ENCODE measurements around the gene DICER1.

DICER1 gene

DNA sequence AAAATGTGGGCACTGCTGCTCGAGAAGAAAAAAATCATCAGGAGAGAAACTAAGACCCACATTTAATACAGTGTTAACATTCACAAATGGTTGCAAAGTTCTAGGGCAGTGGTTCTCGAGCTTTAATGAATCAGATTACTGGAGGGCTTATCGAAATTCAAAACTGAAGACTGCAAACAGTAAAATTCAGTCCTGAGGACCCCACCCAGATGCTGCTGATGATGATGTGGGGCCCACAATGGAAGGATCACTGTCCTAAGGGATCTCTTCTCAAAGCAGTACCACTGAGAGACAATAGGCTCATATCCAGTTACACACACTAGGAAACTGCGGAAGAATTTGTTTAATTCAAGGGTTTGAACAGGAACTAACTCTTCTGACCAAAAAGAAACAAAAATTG is 31.4 kb downstream of the DICER1 start:
- DNase-seq (ENCODE audit: low read depth in 1 of 2, low spot score in 1 of 2), result no peak

- DNase-seq (ENCODE audit: low read depth in 1 of 2, low spot score in 1 of 2), result no peak
Observed at GRCh38 chr14:95125221-95125620, 32.1 kb downstream of the DICER1 start.

- no peak for DNase-seq (ENCODE audit: low read depth in 1 of 2, low spot score in 1 of 2)
Observed at GRCh38 chr14:95123891-95124579, 33.3 kb downstream of the DICER1 start.

GRCh38 chr14:95122621-95122945 is 34.7 kb downstream of the DICER1 start:
- no peak for DNase-seq (ENCODE audit: low read depth in 1 of 2, low spot score in 1 of 2)

DNA sequence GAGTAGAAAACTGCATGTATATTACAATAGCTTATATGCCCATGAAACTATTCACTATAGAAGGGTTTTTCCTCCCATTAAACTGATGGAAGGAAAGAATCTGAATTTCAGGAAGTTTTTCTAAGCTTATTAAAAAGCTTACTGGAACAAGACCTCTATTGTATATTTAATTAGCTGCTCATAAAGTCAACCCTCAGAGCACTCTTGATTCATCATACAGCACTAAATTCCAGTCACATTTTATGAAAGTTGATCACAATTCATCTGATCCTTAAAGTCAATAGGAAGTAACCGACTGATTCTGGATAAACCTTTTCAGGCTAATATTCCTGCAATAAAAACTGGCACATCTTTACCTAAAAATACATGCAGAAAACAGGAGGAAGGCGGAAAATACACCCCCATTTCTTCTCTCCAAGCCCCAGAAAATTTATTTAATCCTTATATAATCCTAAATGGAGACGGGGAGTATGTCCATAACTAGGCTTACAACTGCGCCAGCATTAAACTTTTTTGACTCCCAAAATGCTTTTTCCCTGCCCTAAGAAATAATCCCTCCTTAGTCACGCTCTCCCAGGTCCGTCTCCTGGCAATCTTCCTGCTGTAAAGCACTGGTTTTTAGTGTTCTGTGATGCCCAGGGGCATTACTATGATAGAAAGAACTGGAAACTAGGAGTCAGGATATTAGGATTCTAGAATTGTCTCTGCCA is 35.3 kb downstream of the DICER1 start:
- no peak for DNase-seq (ENCODE audit: low read depth in 1 of 2, low spot score in 1 of 2)

DNA sequence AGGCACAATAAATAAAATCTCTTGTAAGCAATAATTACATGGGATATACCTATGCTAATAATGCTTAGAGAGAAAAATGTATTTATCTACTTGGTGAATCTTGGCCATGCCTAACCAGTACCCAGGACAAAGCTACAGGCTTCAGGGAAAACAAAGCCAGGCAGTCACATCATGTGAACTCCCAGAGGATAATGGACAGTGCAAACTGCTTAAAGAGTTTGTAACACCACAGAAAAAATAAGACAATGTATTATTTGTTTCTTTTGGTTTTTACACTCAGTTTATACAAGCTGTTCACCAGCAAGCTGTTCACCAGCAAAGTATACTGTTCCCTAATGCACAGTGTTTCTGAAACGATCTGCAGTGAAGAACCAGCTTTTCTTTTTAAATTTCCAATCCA is 38.0 kb downstream of the DICER1 start:
- DNase-seq (ENCODE audit: low read depth in 1 of 2, low spot score in 1 of 2), result no peak

- no peak for DNase-seq (ENCODE audit: low read depth in 1 of 2, low spot score in 1 of 2)
Observed at GRCh38 chr14:95117937-95118721, 39.2 kb downstream of the DICER1 start.

GRCh38 chr14:95113476-95113875 is 43.9 kb downstream of the DICER1 start:
- no peak for DNase-seq (ENCODE audit: low read depth in 1 of 2, low spot score in 1 of 2)

- DNase-seq (ENCODE audit: low read depth in 1 of 2, low spot score in 1 of 2), result no peak
Observed at GRCh38 chr14:95111507-95112164, 45.7 kb downstream of the DICER1 start.

DNA sequence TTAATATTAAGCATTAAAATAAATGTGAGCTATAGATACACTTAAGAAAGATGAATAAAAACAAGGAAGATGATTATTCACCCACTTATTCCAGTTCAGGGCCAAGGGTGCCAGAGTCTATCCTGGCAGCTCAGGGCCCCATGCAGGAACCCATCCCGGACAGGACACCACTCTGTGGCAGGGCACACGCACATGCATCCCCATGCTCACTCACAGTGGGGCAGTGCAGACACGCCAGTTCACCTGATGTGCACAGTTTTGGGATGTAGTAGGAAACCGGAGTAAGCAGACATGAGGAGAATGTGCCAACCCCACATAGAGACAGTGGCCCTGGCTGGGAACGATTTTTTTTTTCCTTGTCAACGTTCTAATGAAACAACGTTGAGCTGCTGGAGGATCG is 47.2 kb downstream of the DICER1 start:
- no peak for DNase-seq (ENCODE audit: low read depth in 1 of 2, low spot score in 1 of 2)

DNA sequence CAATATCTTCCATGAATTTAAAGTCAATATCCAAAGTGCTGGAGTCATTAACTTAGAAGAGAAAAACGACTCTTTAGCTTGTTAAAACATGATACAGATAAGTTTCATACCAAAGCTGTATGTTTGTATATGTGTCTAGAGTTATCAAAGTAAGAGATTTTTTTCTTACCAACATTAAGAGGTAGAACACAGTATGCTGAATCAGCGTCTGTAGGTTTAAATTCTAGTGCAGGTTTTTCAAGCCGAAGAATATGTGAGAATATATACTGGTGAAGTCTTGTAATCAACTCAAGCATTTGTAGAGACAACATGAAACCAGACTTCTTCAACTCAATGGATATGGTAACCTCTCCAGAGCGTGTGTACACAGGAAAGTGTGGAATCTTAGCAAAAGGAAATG is 49.6 kb downstream of the DICER1 start:
- DNase-seq (ENCODE audit: low read depth in 1 of 2, low spot score in 1 of 2), result no peak

DNA sequence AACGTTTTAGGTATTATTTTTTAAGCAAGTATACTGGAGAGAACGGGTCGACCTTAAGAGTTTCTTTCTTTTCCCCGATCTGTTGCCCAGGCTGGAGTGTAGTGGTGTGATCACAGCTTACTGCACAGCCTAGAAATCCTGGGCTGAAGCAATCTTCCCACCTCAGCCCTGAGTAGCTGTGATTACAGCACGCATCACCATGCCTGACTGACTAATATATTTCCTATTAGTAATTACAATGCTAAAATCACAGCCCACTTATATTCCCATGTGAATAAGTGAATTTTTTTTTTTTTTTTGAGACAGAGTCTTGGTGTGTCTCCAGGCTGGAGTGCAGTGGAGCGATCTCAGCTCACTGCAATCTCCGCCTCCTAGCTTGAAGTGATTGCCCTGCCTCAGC is 50.4 kb downstream of the DICER1 start:
- no peak for DNase-seq (ENCODE audit: low read depth in 1 of 2, low spot score in 1 of 2)

DNA sequence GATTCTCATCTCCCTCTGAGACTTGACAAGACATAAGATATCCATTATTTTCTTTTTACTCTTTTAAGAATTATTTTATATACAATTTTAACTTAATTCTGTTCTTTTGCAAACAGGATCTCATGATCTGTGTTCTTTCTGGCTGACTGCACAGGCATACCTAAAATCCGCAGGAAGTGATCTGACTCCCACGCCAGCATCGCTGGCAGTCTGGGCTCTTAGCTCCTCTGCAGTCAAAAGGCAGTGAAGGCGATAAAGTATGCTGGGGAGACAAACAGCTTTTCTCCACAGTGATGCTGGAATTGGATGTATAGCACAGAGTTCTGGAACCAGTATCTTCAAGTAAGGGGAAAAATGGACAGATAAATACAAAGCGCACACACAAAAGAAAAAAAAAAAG is 52.4 kb downstream of the DICER1 start:
- no peak for DNase-seq (ENCODE audit: low read depth in 1 of 2, low spot score in 1 of 2)

GRCh38 chr14:95102680-95103044 is 54.7 kb downstream of the DICER1 start:
- no peak for DNase-seq (ENCODE audit: low read depth in 1 of 2, low spot score in 1 of 2)

- no peak for DNase-seq (ENCODE audit: low read depth in 1 of 2, low spot score in 1 of 2)
Observed at GRCh38 chr14:95101736-95102679, 55.3 kb downstream of the DICER1 start.

DNA sequence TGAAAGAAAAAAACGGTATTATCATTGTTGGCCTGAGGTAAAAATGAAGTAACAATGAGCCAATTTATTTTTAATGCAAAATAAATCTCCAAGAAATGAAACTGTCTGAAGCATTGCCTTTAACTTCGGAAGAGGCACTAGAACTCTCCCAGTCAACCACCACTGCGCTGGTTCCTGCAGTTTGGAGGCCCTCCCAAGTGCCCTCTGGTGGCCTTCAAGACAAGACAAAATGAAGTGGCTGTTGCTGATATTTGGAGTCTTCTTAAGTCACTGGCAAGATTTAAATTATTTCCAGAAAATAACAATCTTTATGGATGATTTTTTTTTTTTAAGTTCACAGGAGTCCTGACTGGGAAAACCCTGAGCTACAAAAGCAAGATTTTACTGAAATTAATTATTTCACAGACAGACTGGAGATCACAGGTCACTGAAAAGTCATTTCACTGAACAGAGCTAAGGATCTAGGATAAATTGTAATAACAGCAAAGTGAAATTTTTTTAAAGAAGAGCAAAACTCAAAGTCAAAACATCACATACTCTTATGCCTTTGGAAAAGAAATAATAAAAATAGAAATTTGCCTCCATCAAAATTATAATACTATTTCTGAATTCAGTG is 58.2 kb downstream of the DICER1 start:
- DNase-seq (ENCODE audit: low read depth in 1 of 2, low spot score in 1 of 2), result no peak

DNA sequence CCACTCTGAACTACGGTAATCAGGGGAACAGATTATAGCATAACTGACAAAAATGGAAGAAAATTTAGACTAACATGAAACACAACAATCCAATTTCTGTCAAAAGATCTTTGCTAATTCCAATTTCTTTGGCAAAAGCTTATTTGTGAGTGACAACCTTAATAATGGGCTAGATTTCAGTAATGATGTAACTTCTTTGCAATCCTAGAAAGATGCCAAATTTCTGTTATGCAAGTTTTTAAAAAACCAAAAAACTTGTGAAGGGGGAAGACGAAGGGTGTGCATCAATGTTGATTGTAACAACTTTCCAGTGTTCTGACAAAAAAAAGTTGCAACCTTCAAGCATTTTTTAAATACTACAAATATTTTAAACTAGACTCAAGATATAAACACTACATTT is 59.9 kb downstream of the DICER1 start:
- no peak for DNase-seq (ENCODE audit: low read depth in 1 of 2, low spot score in 1 of 2)

GRCh38 chr14:95096476-95096875 is 60.9 kb downstream of the DICER1 start:
- no peak for DNase-seq (ENCODE audit: low read depth in 1 of 2, low spot score in 1 of 2)

GRCh38 chr14:95095996-95096395 is 61.3 kb downstream of the DICER1 start:
- no peak for DNase-seq (ENCODE audit: low read depth in 1 of 2, low spot score in 1 of 2)

DNA sequence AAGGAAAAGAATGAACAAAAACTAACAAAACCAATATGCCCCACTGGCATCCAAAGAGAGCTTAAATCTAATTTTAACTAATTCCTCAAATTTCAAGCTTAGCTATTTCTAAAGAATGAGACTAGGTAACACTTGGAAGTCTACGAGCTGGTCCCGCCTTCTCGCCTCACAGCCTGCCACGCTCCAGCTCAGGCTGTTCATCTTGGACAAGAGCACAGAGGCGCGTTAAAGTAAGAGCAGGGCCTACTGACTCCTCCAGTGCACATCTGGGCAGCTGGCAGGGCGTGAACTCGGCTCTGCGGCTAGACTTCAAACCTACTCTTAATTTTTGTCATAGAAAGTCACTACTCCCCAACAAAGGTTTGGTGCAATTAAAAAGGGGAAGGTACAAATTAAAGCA is 64.6 kb downstream of the DICER1 start:
- DNase-seq (ENCODE audit: low read depth in 1 of 2, low spot score in 1 of 2), result no peak

Data from stimulated activated CD4-positive, alpha-beta T cell treated with anti-CD3 and anti-CD28 coated beads, Interleukin-15, amount 100 ng/mL, for 1 hour (primary cell).